Endodermal cell (in vitro differentiated cells): ENCODE results near the gene TUBB2A. TPM values are rescaled to one million over a fixed set of nuclear protein-coding genes. Genes with fewer than 3 reads are reported as not detected.

Experiments
- DNase-seq: peaks from one replicate; pipeline ENCODE4 v3.0.0-alpha.2; 2017
- H3K27ac ChIP-seq: 2 replicates; pipeline ENCODE4 v1.5.1; 2013; ENCODE audit warnings: mild to moderate bottlenecking, low read depth, low read length, moderate library complexity
- H3K27me3 ChIP-seq: 2 replicates; pipeline ENCODE4 v1.6.1; 2013; ENCODE audit warnings: mild to moderate bottlenecking, low read length, moderate library complexity; ENCODE audit not compliant: insufficient read depth, control insufficient read depth, poor library complexity, severe bottlenecking
- H3K36me3 ChIP-seq: 2 replicates; pipeline ENCODE4 v1.7.0; 2013; ENCODE audit warnings: mild to moderate bottlenecking, low read length, moderate library complexity; ENCODE audit not compliant: control insufficient read depth, insufficient read depth
- H3K4me1 ChIP-seq: one replicate; pipeline ENCODE4 v1.7.0; 2013; ENCODE audit warnings: low read length; ENCODE audit not compliant: control insufficient read depth, insufficient read depth
- H3K4me3 ChIP-seq: 2 replicates; pipeline ENCODE4 v1.5.1; 2013; ENCODE audit warnings: mild to moderate bottlenecking, low read length, moderate library complexity
- H3K9ac ChIP-seq: 2 replicates; pipeline ENCODE4 v1.6.1; 2013; ENCODE audit warnings: mild to moderate bottlenecking, low read length, moderate library complexity; ENCODE audit not compliant: poor library complexity, severe bottlenecking; ENCODE audit errors: extremely low read depth
- H3K9me3 ChIP-seq: 2 replicates; pipeline ENCODE4 v1.6.1; 2013; ENCODE audit warnings: mild to moderate bottlenecking, low read length, moderate library complexity; ENCODE audit not compliant: control insufficient read depth
- H3K27ac Mint-ChIP-seq: 2 replicates; pipeline ENCODE4 v1.8.0; 2020; ENCODE audit warnings: mixed read lengths
- H3K27me3 Mint-ChIP-seq: 2 replicates; pipeline ENCODE4 v1.8.0; 2021; ENCODE audit warnings: mild to moderate bottlenecking, mixed read lengths; ENCODE audit not compliant: insufficient read depth
- H3K36me3 Mint-ChIP-seq: 2 replicates; pipeline ENCODE4 v1.8.0; 2020; ENCODE audit warnings: low read depth, mixed read lengths
- H3K4me1 Mint-ChIP-seq: 2 replicates; pipeline ENCODE4 v1.8.0; 2020; ENCODE audit warnings: mixed read lengths
- H3K4me3 Mint-ChIP-seq: 2 replicates; pipeline ENCODE4 v1.8.0; 2020; ENCODE audit warnings: mild to moderate bottlenecking, moderate library complexity, mixed read lengths
- H3K9me3 Mint-ChIP-seq: 2 replicates; pipeline ENCODE4 v1.8.0; 2020; ENCODE audit warnings: mild to moderate bottlenecking, mixed read lengths
- CTCF ChIP-seq: fragments of 200-600 bp; sonication (generic); conservative IDR thresholded peaks from 2 replicates; pipeline ENCODE4 v1.5.0; 2021; ENCODE audit warnings: antibody characterized with exemption, mild to moderate bottlenecking
- WGBS, 2 experiments: methylation state at CpG; one replicate each; pipeline versions ENCODE4 v1.1.5 to v1.1.7; 2013; ENCODE audit warnings: missing lambda C conversion rate in 2 of 2, mixed read lengths in 1 of 2; ENCODE audit not compliant: insufficient coverage in 1 of 2, insufficient read length in 1 of 2; 5-methylcytosine and 5-hydroxymethylcytosine counted together
- total RNA-seq, 2 donors: library from RNA; stranded (reverse); fragmentation: NEBNext Ultra II Directional in 1 of 2; extraction: Animal tissue kit (Norgen Biotek cat#: 25700) in 1 of 2; gene quantifications; 2 replicates in 1 of 2; 3 replicates in 1 of 2; pipeline ENCODE4 v1.2.1, GENCODE V29; 2021

Gene TUBB2A
- total RNA-seq, 2 donors from 2014 or later, result 262 to 297 TPM

DNA sequence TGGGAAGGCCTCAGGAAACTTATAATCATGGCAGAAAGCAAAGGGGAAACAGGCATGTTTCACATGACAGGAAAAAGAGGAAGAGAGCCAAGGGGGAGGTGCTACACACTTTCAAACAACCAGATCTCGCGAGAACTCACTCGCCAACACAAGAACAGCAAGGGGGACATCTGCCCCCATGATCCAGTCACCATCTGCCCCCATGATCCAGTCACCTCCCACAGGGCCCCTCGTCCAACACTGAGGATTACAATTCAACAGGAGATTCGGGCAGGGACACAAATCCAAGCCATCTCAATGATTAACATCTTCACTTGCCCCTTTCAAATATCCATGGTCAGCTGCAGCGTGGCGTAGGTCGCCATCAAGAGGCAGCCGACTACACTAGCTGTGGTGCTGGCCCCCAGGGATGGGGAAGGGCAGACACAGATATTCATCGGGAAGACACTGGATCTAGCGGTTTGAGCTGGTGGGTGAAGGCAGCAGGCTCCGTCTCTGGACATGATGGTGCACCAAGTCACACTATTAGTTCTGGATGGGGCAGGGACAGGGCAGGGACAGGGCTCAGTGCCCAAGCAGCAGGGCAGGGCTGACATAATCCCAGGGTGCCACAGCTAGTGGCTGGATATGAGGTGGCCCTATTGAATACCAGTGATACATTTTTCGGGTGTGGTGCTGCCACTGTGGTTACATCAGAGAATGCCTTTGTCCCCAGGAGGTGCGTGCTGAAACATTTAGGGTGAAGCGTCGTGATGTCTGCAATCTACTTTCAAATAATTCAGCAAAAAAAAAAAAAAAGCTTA lies 38.6 kb upstream of the TUBB2A start:
- TF ChIP-seq CTCF, result peak; percentile 62
- H3K4me1 Mint-ChIP-seq, result peaks cover 8% of the 10 kb centered on the region
- Histone ChIP-seq H3K27me3 (no peaks in the 10 kb centered on the region), H3K9ac (no peak overlapping the region), H3K4me3 (peak overlapping the region; percentile 65), H3K4me1 (peaks cover 4% of the 10 kb centered on the region), H3K9me3 (peaks cover 3% of the 10 kb centered on the region), H3K36me3 (no peaks in the 10 kb centered on the region), H3K27ac (peak overlapping the region; percentile 99)
- no peaks in the 10 kb centered on the region for H3K27me3 Mint-ChIP-seq
- peaks cover 2% of the 10 kb centered on the region for H3K36me3 Mint-ChIP-seq
- peak; percentile 88 for DNase-seq
- H3K4me3 Mint-ChIP-seq, result no peak overlapping the region
- H3K27ac Mint-ChIP-seq, result no peak overlapping the region
- WGBS, 2 experiments, result 56 to 72% methylated on average over 9 to 16 of the region's 16 CpGs
- peaks cover 9% of the 10 kb centered on the region for H3K9me3 Mint-ChIP-seq

DNA sequence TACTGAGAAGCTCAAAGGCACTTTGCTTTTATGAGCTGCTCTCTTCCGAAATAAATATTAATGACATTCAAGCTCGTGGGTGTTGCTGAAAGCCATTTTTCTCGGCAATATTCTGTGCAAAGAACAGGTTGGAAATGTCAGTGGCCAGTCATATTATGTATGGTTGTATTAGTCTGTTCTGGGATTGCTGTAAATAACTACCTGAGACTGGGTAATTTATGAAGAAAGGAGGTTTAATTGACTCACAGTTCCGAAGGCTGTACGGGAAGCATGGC lies 38.0 kb upstream of the TUBB2A start:
- Histone ChIP-seq H3K4me3 (peak overlapping the region; percentile 65), H3K27me3 (no peaks in the 10 kb centered on the region), H3K27ac (peak overlapping the region; percentile 99), H3K9ac (no peak overlapping the region), H3K36me3 (no peaks in the 10 kb centered on the region), H3K9me3 (peaks cover 8% of the 10 kb centered on the region), H3K4me1 (peaks cover 4% of the 10 kb centered on the region)
- Mint-ChIP-seq H3K27ac (no peak overlapping the region), H3K27me3 (no peaks in the 10 kb centered on the region), H3K4me1 (peaks cover 8% of the 10 kb centered on the region), H3K36me3 (peaks cover 2% of the 10 kb centered on the region), H3K4me3 (no peak overlapping the region), H3K9me3 (peaks cover 15% of the 10 kb centered on the region)
- DNase-seq, result no peak
- TF ChIP-seq CTCF, result no peak
- WGBS, 2 experiments, result 73 to 81% methylated on average over 5 of the region's 5 CpGs

DNA sequence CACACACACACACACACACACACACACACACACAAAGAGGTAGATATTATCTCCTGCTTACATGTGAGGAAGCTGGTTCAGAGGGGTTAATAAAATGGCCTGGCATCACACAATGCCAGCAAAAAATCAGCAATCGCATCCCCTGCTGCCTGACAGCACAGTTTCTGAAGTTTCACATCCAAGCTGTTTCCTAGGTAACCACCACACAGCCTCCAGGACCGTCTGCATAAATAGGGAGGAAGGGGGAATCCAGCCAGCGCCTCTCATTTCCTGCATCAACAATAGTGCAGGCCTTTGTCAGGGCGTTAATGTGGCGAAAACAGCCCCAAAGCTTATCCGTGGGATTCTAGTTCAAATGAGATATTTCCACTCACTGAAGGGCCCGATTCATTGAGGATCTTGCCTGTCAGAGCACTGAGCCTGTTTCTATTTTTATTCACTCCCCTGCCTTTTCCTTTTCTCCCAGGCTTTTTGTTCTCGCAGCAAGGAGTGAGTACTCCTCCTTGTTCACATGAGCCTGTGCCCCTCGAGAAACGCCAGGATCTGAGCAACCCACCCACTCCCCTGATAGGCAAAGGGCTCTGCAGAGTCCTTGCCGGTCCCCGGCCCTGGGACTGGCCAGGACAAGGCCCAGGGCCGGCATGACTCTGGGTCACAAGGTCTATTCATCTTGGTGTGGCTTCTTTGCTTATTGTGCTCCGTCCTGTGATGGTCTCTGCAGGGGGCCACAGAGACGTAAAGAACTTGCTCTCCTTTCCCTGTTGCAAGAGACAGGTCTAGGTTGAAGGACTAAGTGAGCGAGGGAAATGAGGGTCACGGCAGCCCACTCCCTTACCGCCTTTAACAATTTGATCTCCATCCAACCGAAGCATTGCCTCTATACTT lies 37.4 kb upstream of the TUBB2A start:
- no peaks in the 10 kb centered on the region for H3K27me3 ChIP-seq
- TF ChIP-seq CTCF, result no peak
- Mint-ChIP-seq H3K4me3 (no peak overlapping the region), H3K4me1 (peaks cover 8% of the 10 kb centered on the region), H3K27ac (no peak overlapping the region), H3K27me3 (no peaks in the 10 kb centered on the region), H3K36me3 (peaks cover 2% of the 10 kb centered on the region), H3K9me3 (peaks cover 16% of the 10 kb centered on the region)
- no peak overlapping the region for H3K9ac ChIP-seq
- H3K9me3 ChIP-seq, result peaks cover 10% of the 10 kb centered on the region
- no peaks in the 10 kb centered on the region for H3K36me3 ChIP-seq
- peak; percentile 84 for DNase-seq
- H3K27ac ChIP-seq, result peak overlapping the region; percentile 99
- peaks cover 4% of the 10 kb centered on the region for H3K4me1 ChIP-seq
- WGBS, 2 experiments, result 40 to 49% methylated on average over 13 to 19 of the region's 19 CpGs
- H3K4me3 ChIP-seq, result peak overlapping the region; percentile 65
